Measurements from ENCODE around the gene GNB3.

- TF ChIP-seq MYC (IDR thresholded peaks at IDR 0.05; ENCODE audit: low read depth, low read length): no peak
- no peak for TF ChIP-seq MYC (CRISPR knock-in tag; IDR thresholded peaks at IDR 0.05; ENCODE audit: borderline replicate concordance, low read depth)
- no peak for TF ChIP-seq STAG1 (CRISPR knock-in tag; IDR thresholded peaks at IDR 0.05; ENCODE audit: borderline replicate concordance)
- no peak for TF ChIP-seq DNMT1 (IDR thresholded peaks at IDR 0.05)
- TF ChIP-seq RB1 (IDR thresholded peaks at IDR 0.05; ENCODE audit: low read depth): no peak
- no peak for TF ChIP-seq EZH2 (IDR thresholded peaks at IDR 0.05; ENCODE audit: borderline replicate concordance, low read depth, low read length)
- no peak for TF ChIP-seq RBM34 (IDR thresholded peaks at IDR 0.05; ENCODE audit: borderline replicate concordance, insufficient read depth, low read length)
- TF ChIP-seq ZNF644 (tag; IDR thresholded peaks at IDR 0.05; ENCODE audit: low read depth): no peak
- TF ChIP-seq POLR2A (conservative IDR thresholded peaks at IDR 0.05): no peak
- no peak for TF ChIP-seq RFX5 (IDR thresholded peaks at IDR 0.05; ENCODE audit: low read depth, low read length)
- no peak for TF ChIP-seq SMAD3 (CRISPR knock-in tag; conservative IDR thresholded peaks at IDR 0.05)
- TF ChIP-seq, protein P1, sequence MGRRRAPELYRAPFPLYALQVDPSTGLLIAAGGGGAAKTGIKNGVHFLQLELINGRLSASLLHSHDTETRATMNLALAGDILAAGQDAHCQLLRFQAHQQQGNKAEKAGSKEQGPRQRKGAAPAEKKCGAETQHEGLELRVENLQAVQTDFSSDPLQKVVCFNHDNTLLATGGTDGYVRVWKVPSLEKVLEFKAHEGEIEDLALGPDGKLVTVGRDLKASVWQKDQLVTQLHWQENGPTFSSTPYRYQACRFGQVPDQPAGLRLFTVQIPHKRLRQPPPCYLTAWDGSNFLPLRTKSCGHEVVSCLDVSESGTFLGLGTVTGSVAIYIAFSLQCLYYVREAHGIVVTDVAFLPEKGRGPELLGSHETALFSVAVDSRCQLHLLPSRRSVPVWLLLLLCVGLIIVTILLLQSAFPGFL (CRISPR knock-in tag; IDR thresholded peaks at IDR 0.05): no peak
- TF ChIP-seq HNRNPLL (IDR thresholded peaks at IDR 0.05; ENCODE audit: low read depth, low read length, poor library complexity, severe bottlenecking): no peak
- TF ChIP-seq, protein P2, sequence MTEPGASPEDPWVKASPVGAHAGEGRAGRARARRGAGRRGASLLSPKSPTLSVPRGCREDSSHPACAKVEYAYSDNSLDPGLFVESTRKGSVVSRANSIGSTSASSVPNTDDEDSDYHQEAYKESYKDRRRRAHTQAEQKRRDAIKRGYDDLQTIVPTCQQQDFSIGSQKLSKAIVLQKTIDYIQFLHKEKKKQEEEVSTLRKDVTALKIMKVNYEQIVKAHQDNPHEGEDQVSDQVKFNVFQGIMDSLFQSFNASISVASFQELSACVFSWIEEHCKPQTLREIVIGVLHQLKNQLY (CRISPR knock-in tag; conservative IDR thresholded peaks at IDR 0.05): no peak
- no peak for TF ChIP-seq PURB (CRISPR knock-in tag; IDR thresholded peaks at IDR 0.05; ENCODE audit: low read depth)
Measured at GRCh38 chr12:6830286-6830890, 10.3 kb upstream of the GNB3 start.

All from K562 (cell line).